Activated naive CD8-positive, alpha-beta T cell treated with anti-CD3 and anti-CD28 coated beads, Interleukin-2, amount 50 U/mL, for 24 hours (primary cell): ENCODE results near the gene KCNK17.
A peak's percentile ranks its signal among the peaks of the same experiment; 100 is the strongest.

Source experiments
- ATAC-seq: fragments of 150-1000 bp; cut with Tn5 transposase; one replicate; pipeline ENCODE4 v1.10.0; 2021
- DNase-seq: peaks from one replicate; pipeline ENCODE4 v3.0.0; 2021
- H3K27ac Mint-ChIP-seq: one replicate; pipeline ENCODE4 v1.8.0; 2021; ENCODE audit warnings: mild to moderate bottlenecking, mixed read lengths
- H3K27me3 Mint-ChIP-seq: one replicate; pipeline ENCODE4 v1.8.0; 2021; ENCODE audit warnings: mixed read lengths
- H3K36me3 Mint-ChIP-seq: one replicate; pipeline ENCODE4 v1.8.0; 2021; ENCODE audit warnings: low read depth, mixed read lengths
- H3K4me1 Mint-ChIP-seq: one replicate; pipeline ENCODE4 v1.8.0; 2021; ENCODE audit warnings: mixed read lengths
- H3K4me3 Mint-ChIP-seq: one replicate; pipeline ENCODE4 v1.8.0; 2021; ENCODE audit warnings: mild to moderate bottlenecking, moderate library complexity, mixed read lengths
- H3K9me3 Mint-ChIP-seq: one replicate; pipeline ENCODE4 v1.8.0; 2021; ENCODE audit warnings: mixed read lengths

Gene KCNK17

GRCh38 chr6:39314273-39314795 is at the start of gene KCNK17:
KCNK17 (minus strand) TSS chr6:39314419; CDS start chr6:39314320, 99 bp downstream.
- peaks cover 2% of the 10 kb centered on the region for H3K4me1 Mint-ChIP-seq
- no peak for DNase-seq
- no peak for ATAC-seq
- no peak within 1 kb of the TSS for H3K27ac Mint-ChIP-seq
- H3K27me3 Mint-ChIP-seq, result peaks cover 51% of the 10 kb centered on the region
- H3K36me3 Mint-ChIP-seq, result no peaks in the 10 kb centered on the region
- H3K9me3 Mint-ChIP-seq, result no peaks in the 10 kb centered on the region
- peak within 1 kb of the TSS; percentile 10 for H3K4me3 Mint-ChIP-seq

GRCh38 chr6:39363280-39363679 is 49.1 kb upstream of the KCNK17 start:
- Mint-ChIP-seq H3K36me3 (no peaks in the 10 kb centered on the region), H3K4me1 (no peaks in the 10 kb centered on the region), H3K27me3 (peaks cover 2% of the 10 kb centered on the region), H3K9me3 (no peaks in the 10 kb centered on the region), H3K27ac (no peak overlapping the region), H3K4me3 (no peak overlapping the region)
- no peak for ATAC-seq
- DNase-seq, result no peak

- H3K27ac Mint-ChIP-seq, result no peak overlapping the region
- no peaks in the 10 kb centered on the region for H3K36me3 Mint-ChIP-seq
- ATAC-seq (no peak), DNase-seq (no peak)
- peaks cover 2% of the 10 kb centered on the region for H3K27me3 Mint-ChIP-seq
- no peaks in the 10 kb centered on the region for H3K4me1 Mint-ChIP-seq
- H3K4me3 Mint-ChIP-seq, result no peak overlapping the region
- H3K9me3 Mint-ChIP-seq, result no peaks in the 10 kb centered on the region
Observed at GRCh38 chr6:39362487-39362865, 48.3 kb upstream of the KCNK17 start.

- no peak overlapping the region for H3K4me3 Mint-ChIP-seq
- no peaks in the 10 kb centered on the region for H3K36me3 Mint-ChIP-seq
- no peaks in the 10 kb centered on the region for H3K4me1 Mint-ChIP-seq
- H3K27me3 Mint-ChIP-seq, result peaks cover 2% of the 10 kb centered on the region
- no peaks in the 10 kb centered on the region for H3K9me3 Mint-ChIP-seq
- DNase-seq, result peak; percentile 65
- H3K27ac Mint-ChIP-seq, result no peak overlapping the region
- ATAC-seq, result peak; percentile 46
Observed at GRCh38 chr6:39361657-39362486, 47.7 kb upstream of the KCNK17 start.

GRCh38 chr6:39360378-39360777 is 46.2 kb upstream of the KCNK17 start:
- Mint-ChIP-seq H3K4me3 (no peak overlapping the region), H3K27me3 (peaks cover 2% of the 10 kb centered on the region), H3K9me3 (no peaks in the 10 kb centered on the region), H3K27ac (no peak overlapping the region), H3K36me3 (no peaks in the 10 kb centered on the region), H3K4me1 (no peaks in the 10 kb centered on the region)
- DNase-seq (no peak), ATAC-seq (no peak)

- DNase-seq, result no peak
- no peaks in the 10 kb centered on the region for H3K36me3 Mint-ChIP-seq
Observed at GRCh38 chr6:39357998-39358686, 43.9 kb upstream of the KCNK17 start.

GRCh38 chr6:39353698-39354315 is 39.6 kb upstream of the KCNK17 start:
- Mint-ChIP-seq H3K9me3 (no peaks in the 10 kb centered on the region), H3K4me1 (no peaks in the 10 kb centered on the region), H3K27me3 (no peaks in the 10 kb centered on the region), H3K36me3 (no peaks in the 10 kb centered on the region), H3K27ac (no peak overlapping the region), H3K4me3 (no peak overlapping the region)
- ATAC-seq, result no peak
- no peak for DNase-seq

More at GRCh38 chr6:39357998-39358686, 43.9 kb upstream of the KCNK17 start:
- Mint-ChIP-seq H3K9me3 (no peaks in the 10 kb centered on the region), H3K4me3 (no peak overlapping the region), H3K27ac (no peak overlapping the region), H3K27me3 (peaks cover 1% of the 10 kb centered on the region), H3K4me1 (no peaks in the 10 kb centered on the region)
- ATAC-seq, result no peak

GRCh38 chr6:39350723-39351505 is 36.7 kb upstream of the KCNK17 start:
- Mint-ChIP-seq H3K4me1 (no peaks in the 10 kb centered on the region), H3K27me3 (no peaks in the 10 kb centered on the region), H3K9me3 (no peaks in the 10 kb centered on the region), H3K36me3 (no peaks in the 10 kb centered on the region), H3K27ac (no peak overlapping the region), H3K4me3 (no peak overlapping the region)
- no peak for ATAC-seq
- DNase-seq, result no peak

- H3K36me3 Mint-ChIP-seq, result no peaks in the 10 kb centered on the region
- no peaks in the 10 kb centered on the region for H3K27me3 Mint-ChIP-seq
- H3K27ac Mint-ChIP-seq, result no peak overlapping the region
- DNase-seq (no peak), ATAC-seq (no peak)
- H3K4me1 Mint-ChIP-seq, result peaks cover 1% of the 10 kb centered on the region
- no peak overlapping the region for H3K4me3 Mint-ChIP-seq
- no peaks in the 10 kb centered on the region for H3K9me3 Mint-ChIP-seq
Observed at GRCh38 chr6:39348740-39349139, 34.5 kb upstream of the KCNK17 start.

- Mint-ChIP-seq H3K27ac (peak overlapping the region; percentile 44), H3K4me3 (no peak overlapping the region), H3K27me3 (no peaks in the 10 kb centered on the region), H3K9me3 (no peaks in the 10 kb centered on the region), H3K36me3 (no peaks in the 10 kb centered on the region), H3K4me1 (peaks cover 6% of the 10 kb centered on the region)
- DNase-seq (peak; percentile 69), ATAC-seq (peak; percentile 48)
Observed at GRCh38 chr6:39347906-39348585, 33.8 kb upstream of the KCNK17 start.

GRCh38 chr6:39347206-39347605 is 33.0 kb upstream of the KCNK17 start:
- H3K4me1 Mint-ChIP-seq, result peaks cover 6% of the 10 kb centered on the region
- no peak for ATAC-seq
- H3K27me3 Mint-ChIP-seq, result no peaks in the 10 kb centered on the region
- no peaks in the 10 kb centered on the region for H3K36me3 Mint-ChIP-seq
- H3K4me3 Mint-ChIP-seq, result no peak overlapping the region
- no peaks in the 10 kb centered on the region for H3K9me3 Mint-ChIP-seq
- no peak for DNase-seq
- H3K27ac Mint-ChIP-seq, result no peak overlapping the region

- Mint-ChIP-seq H3K27me3 (peaks cover 2% of the 10 kb centered on the region), H3K36me3 (no peaks in the 10 kb centered on the region), H3K9me3 (no peaks in the 10 kb centered on the region), H3K27ac (no peak overlapping the region), H3K4me1 (peaks cover 6% of the 10 kb centered on the region), H3K4me3 (no peak overlapping the region)
- no peak for DNase-seq
- no peak for ATAC-seq
Observed at GRCh38 chr6:39344821-39345280, 30.6 kb upstream of the KCNK17 start.

GRCh38 chr6:39343396-39343870 is 29.2 kb upstream of the KCNK17 start:
- ATAC-seq, result no peak
- Mint-ChIP-seq H3K27me3 (peaks cover 6% of the 10 kb centered on the region), H3K4me1 (peaks cover 6% of the 10 kb centered on the region), H3K9me3 (no peaks in the 10 kb centered on the region), H3K4me3 (no peak overlapping the region), H3K36me3 (no peaks in the 10 kb centered on the region), H3K27ac (no peak overlapping the region)
- no peak for DNase-seq
